C4-2B (cell line): ENCODE results near the gene SCAMP4.
A peak's percentile ranks its signal among the peaks of the same experiment; 100 is the strongest.

Experiments used
- H3K27ac ChIP-seq: fragments of 450-650 bp; 2 replicates; pipeline ENCODE4 v1.5.1; 2017
- ZFX ChIP-seq: fragments of 450-650 bp; IDR thresholded peaks from 2 replicates; pipeline ENCODE4 v1.6.1; 2017
- TF ChIP-seq, protein P1 (sequence below): fragments of 450-650 bp; conservative IDR thresholded peaks from 2 replicates; pipeline ENCODE4 v1.5.1; 2017; ENCODE audit warnings: mild to moderate bottlenecking

SCAMP4 gene

DNA sequence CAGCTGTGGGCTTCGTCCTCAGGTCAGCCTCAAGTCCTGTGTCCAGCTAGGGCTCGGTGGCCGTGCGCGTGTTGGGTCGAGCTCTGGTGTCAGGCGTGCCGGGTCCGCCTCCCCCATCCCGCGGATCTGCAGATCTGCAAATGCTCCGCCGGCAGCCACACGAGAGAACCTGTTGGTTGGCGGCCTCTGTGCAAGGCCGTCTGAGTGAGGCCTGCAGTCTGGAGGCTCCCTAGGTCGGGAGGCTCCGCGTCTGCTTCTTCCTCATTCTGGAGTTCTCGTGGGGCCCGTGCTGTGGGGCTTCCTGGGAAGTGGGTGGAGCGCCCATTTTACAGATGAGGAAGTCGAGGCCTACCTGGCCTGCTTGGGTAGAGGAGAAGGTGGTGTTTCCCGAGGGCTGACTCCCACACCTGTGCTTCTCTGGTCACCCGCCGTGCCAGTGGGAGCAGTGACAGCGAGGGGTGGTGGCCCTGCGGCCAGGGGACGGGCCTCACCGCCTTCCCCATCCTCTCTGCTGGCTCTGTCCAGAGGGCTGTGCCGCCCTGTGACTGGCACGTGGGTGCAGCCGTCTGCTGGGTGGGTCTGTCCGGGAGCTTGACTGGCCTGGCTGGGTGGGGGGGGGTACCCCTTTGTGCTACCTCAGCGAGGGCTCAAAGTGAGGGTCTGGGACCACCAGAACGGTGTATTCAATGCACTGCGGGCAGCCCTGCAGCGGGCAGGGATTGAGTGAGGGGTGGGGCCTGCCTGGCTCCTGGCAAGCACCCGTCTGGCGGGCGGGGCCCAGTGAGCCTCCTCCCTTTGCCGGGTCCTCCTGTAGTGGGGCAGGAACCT, 39.1 kb downstream of the SCAMP4 start:
- H3K27ac ChIP-seq = peak overlapping the region; percentile 4; the same call in 1 of the 2 replicates
- TF ChIP-seq, protein P1, sequence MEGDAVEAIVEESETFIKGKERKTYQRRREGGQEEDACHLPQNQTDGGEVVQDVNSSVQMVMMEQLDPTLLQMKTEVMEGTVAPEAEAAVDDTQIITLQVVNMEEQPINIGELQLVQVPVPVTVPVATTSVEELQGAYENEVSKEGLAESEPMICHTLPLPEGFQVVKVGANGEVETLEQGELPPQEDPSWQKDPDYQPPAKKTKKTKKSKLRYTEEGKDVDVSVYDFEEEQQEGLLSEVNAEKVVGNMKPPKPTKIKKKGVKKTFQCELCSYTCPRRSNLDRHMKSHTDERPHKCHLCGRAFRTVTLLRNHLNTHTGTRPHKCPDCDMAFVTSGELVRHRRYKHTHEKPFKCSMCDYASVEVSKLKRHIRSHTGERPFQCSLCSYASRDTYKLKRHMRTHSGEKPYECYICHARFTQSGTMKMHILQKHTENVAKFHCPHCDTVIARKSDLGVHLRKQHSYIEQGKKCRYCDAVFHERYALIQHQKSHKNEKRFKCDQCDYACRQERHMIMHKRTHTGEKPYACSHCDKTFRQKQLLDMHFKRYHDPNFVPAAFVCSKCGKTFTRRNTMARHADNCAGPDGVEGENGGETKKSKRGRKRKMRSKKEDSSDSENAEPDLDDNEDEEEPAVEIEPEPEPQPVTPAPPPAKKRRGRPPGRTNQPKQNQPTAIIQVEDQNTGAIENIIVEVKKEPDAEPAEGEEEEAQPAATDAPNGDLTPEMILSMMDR = no peak
- TF ChIP-seq ZFX = no peak

DNA sequence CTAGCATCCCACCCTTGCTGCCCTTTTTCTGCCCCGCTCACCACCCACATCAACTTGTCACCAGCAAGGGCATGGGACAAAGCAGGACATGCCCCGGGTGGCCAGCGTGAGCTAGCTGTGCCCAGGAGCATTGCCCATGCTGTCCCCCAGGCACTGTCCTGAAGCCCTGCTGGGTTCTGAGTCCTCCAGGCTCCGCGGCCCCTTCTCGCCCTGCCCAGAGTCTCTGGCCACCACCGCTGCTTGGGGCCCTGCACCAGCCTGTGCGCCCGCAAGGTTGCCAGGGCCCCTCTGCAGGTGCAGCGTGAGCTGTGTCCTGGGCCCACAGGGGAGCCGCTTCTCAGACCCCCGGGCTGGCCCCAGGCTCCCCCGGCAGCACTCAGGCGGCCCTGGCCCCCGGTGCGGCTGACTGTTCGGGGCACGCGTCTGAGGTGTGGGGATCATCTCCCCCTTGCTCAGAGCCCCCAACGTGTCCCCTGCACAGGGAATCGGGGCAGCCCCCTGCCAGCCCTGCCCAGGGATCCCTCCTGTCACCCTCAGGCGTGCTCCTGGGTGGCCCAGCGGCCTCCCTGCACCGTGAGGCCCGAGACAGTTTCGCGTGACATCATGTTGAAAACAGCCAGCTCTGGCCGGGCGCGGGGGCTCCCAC, 39.8 kb downstream of the SCAMP4 start:
- no peak for TF ChIP-seq ZFX
- TF ChIP-seq, protein P1 = no peak
- no peak overlapping the region for H3K27ac ChIP-seq

DNA sequence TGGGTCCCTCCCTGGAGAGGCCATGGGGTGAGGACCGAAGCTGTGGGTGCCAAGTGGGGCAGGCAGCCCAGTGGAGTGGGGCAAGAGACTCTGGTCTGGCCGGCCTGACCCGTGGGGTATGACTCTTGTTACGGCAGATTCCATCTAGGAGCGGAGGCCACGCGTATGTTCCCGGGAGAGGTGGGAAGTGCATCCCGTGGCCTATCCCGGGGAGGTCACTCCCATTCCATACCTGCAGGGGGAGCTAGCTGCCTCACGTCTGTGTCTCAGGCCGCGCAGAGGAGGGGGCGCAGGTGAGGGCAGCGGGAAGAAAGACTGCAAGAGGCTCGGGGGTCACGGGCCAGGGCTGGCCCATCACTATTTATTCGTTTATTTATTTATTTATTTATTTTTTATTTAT, 40.7 kb downstream of the SCAMP4 start:
- TF ChIP-seq, protein P1 = no peak; the same call in 1 of the 2 replicates
- TF ChIP-seq ZFX = no peak
- no peak overlapping the region for H3K27ac ChIP-seq

DNA sequence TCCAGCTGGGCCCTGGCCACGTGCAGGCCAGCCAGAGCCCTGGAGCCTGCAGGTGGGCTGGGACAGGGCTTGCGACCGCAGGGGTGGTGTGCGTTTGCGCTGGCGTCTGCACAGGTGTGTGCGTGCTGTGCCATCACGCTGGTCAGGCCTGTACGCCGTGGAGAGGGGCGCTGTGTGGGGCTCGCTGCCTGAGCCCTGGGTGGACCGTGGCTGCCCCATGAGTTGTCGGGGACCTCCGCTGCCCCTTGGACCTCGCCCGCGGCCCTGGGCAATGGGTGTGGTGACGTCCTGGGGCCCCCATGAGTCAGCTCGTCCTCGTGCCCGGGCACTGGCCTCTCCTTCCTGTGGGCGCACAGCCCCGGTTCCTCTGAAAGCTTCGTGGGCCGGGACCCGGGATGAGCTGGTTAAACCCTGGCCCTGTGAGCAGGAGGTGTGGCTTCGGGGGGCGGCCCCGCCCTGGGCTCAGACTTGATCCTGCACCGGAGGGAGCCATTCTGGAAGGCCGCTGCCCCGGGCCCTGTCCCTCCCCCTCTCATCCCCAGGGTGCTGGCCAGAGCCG, 42.5 kb downstream of the SCAMP4 start:
- TF ChIP-seq, protein P1 = no peak
- TF ChIP-seq ZFX = no peak
- H3K27ac ChIP-seq = no peak overlapping the region

DNA sequence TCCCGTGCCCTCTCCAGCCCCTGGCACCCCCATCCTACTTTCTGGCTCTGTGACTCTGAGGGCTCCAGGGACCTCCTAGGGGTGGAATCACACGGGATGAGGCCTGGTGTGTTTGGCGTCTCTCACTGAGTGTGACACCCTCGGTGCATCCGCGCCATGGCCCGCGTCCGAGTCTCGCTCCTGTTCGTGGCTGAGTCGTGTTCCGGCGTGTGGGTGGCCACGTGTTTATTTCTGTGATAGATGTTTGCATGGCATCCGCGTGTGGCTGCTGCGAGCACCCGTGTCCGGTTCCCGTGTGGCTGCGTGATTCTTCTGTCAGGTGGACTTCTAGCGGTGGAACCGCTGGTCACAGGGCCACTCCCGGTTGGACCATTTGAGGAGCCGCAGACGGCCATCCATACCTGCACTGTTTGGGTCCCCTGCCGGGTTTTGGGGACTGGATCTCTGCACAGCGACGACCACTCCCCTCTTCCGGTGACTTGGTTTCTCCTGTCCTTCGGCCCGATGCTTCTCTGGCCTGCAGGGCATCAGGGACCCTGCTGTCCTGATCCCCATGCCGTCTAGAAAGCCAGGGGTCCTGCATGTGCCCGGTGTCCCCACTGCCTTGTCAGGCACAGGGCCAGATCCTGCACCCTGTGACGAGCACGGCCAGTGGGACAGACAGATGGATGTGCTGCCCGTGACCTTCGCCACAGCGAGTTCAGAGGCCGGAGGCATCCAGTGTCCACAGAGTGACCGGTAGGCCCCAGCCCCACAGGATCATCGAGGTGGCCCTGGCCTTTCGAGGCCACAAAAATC, 44.3 kb downstream of the SCAMP4 start:
- no peak for TF ChIP-seq ZFX
- TF ChIP-seq, protein P1 = no peak
- H3K27ac ChIP-seq = no peak overlapping the region

DNA sequence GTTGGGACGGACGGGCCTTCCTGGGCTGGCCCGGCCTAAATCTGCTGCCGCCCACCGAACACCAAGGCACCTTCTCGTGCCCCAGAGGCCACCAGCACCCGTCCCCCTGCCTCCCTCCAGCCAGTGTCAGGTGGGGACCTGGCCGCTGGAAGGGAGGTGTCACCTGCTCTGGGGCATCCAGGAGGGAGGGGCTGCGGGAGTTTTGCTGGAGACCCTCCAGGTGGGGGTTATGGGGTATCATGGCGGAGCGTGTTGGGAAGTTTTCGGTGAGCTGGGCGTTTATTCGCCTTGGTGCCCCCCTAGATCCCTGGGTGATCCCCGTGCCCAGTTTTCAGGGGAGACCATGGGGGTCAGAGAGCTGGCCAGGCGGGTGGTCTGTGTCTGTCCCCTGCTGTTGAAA, 45.4 kb downstream of the SCAMP4 start:
- TF ChIP-seq, protein P1 = no peak
- no peak for TF ChIP-seq ZFX
- no peak overlapping the region for H3K27ac ChIP-seq
